Suprapubic skin (tissue), 4 donors: ENCODE measurements around the gene RPLP2. TPM values are rescaled to one million over a fixed set of nuclear protein-coding genes. Genes with fewer than 3 reads are reported as not detected.

Experiments
- DNase-seq, 2 donors: peaks; one replicate each; pipeline ENCODE4 v3.0.0-alpha.2; 2019; ENCODE audit warnings: low spot score in 2 of 2
- H3K27ac ChIP-seq: fragments of 200-600 bp; sonication (generic); one replicate; pipeline ENCODE4 v1.5.1; 2019
- H3K27me3 ChIP-seq: fragments of 200-600 bp; sonication (generic); one replicate; pipeline ENCODE4 v1.5.1; 2019
- H3K36me3 ChIP-seq: fragments of 200-600 bp; sonication (generic); one replicate; pipeline ENCODE4 v1.5.1; 2019
- H3K4me1 ChIP-seq: fragments of 200-600 bp; sonication (generic); one replicate; pipeline ENCODE4 v1.5.1; 2019
- H3K4me3 ChIP-seq: fragments of 200-600 bp; sonication (generic); one replicate; pipeline ENCODE4 v1.5.1; 2019; ENCODE audit warnings: mild to moderate bottlenecking
- H3K9me3 ChIP-seq: fragments of 200-600 bp; sonication (generic); one replicate; pipeline ENCODE4 v1.5.1; 2019
- CTCF ChIP-seq, 2 donors: fragments of 200-600 bp in 1 of 2; fragments of 450-650 bp in 1 of 2; sonication (generic) in 1 of 2; IDR thresholded peaks; one replicate each; pipeline ENCODE4 v1.5.1; 2016 to 2019; ENCODE audit warnings: antibody characterized with exemption in 2 of 2, mild to moderate bottlenecking in 1 of 2, moderate library complexity in 1 of 2
- EP300 ChIP-seq: sonication (generic); formaldehyde crosslinking; IDR thresholded peaks from one replicate; pipeline ENCODE4 v1.6.1; 2017; ENCODE audit warnings: antibody characterized with exemption
- POLR2A ChIP-seq, 2 donors: fragments of 450-650 bp; IDR thresholded peaks; one replicate each; pipeline ENCODE4 v1.6.1; 2017; ENCODE audit warnings: antibody characterized with exemption in 2 of 2, mild to moderate bottlenecking in 2 of 2, moderate library complexity in 2 of 2
- POLR2AphosphoS5 ChIP-seq, 3 donors: sonication (generic); formaldehyde crosslinking; IDR thresholded peaks; one replicate each; pipeline ENCODE4 v1.6.1; 2017; ENCODE audit warnings: antibody characterized with exemption in 3 of 3
- WGBS: methylation state at CpG from one replicate; pipeline ENCODE4 v1.1.5; 2018; 5-methylcytosine and 5-hydroxymethylcytosine counted together
- total RNA-seq, 4 donors: library from RNA; depleted of rRNA; stranded (reverse); fragments of >200 nt; gene quantifications; one replicate each; pipeline ENCODE4 v1.1.0, GENCODE V29; 2016

Gene RPLP2
- total RNA-seq, 4 donors from 2014 or later: 692 to 1,129 (median 991) TPM

GRCh38 chr11:795634-796564 is 13.9 kb upstream of the RPLP2 start:
- H3K9me3 ChIP-seq: no peaks in the 10 kb centered on the region
- TF ChIP-seq EP300: no peak
- no peak for TF ChIP-seq CTCF (IDR thresholded peaks at IDR 0.05)
- no peak for TF ChIP-seq POLR2A (IDR thresholded peaks at IDR 0.05)
- no peak for TF ChIP-seq POLR2AphosphoS5 (IDR thresholded peaks at IDR 0.05)
- peaks cover 44% of the 10 kb centered on the region for H3K4me1 ChIP-seq
- H3K36me3 ChIP-seq: peaks cover 25% of the 10 kb centered on the region
- peak overlapping the region; percentile 78 for H3K27ac ChIP-seq
- 0% methylated on average over 1 of the region's 26 CpGs for WGBS
- peak overlapping the region; percentile 72 for H3K4me3 ChIP-seq
- no peaks in the 10 kb centered on the region for H3K27me3 ChIP-seq
- peak in 1 of 2 donors; percentile 84 for DNase-seq

GRCh38 chr11:796565-797295 is 13.0 kb upstream of the RPLP2 start:
- TF ChIP-seq CTCF (IDR thresholded peaks at IDR 0.05): no peak
- no peak for TF ChIP-seq POLR2AphosphoS5 (IDR thresholded peaks at IDR 0.05)
- no peak for TF ChIP-seq EP300
- TF ChIP-seq POLR2A (IDR thresholded peaks at IDR 0.05): no peak
- H3K4me3 ChIP-seq: peak overlapping the region; percentile 72
- no peaks in the 10 kb centered on the region for H3K27me3 ChIP-seq
- H3K27ac ChIP-seq: peak overlapping the region; percentile 78
- peaks cover 27% of the 10 kb centered on the region for H3K36me3 ChIP-seq
- 12% methylated on average over 6 of the region's 18 CpGs for WGBS
- no peak for DNase-seq
- no peaks in the 10 kb centered on the region for H3K9me3 ChIP-seq
- peaks cover 44% of the 10 kb centered on the region for H3K4me1 ChIP-seq

- TF ChIP-seq CTCF (IDR thresholded peaks at IDR 0.05) (no peak), POLR2AphosphoS5 (IDR thresholded peaks at IDR 0.05) (no peak), EP300 (no peak), POLR2A (IDR thresholded peaks at IDR 0.05) (no peak)
- Histone ChIP-seq H3K36me3 (peaks cover 24% of the 10 kb centered on the region), H3K9me3 (no peaks in the 10 kb centered on the region), H3K4me3 (peak overlapping the region; percentile 72), H3K27me3 (no peaks in the 10 kb centered on the region), H3K27ac (peak overlapping the region; percentile 78), H3K4me1 (peaks cover 44% of the 10 kb centered on the region)
- WGBS: 2% methylated on average over 13 of the region's 57 CpGs
- DNase-seq: no peak
These were observed 12.3 kb upstream of the RPLP2 start for GRCh38 chr11:797296-798092.

- DNase-seq: no peak
- peak within 1 kb of the TSS; percentile 72 for H3K4me3 ChIP-seq
- TF ChIP-seq EP300 (no peak), CTCF (IDR thresholded peaks at IDR 0.05) (peak; percentile 82 to 93)
- peaks cover 44% of the 10 kb centered on the region for H3K4me1 ChIP-seq
- H3K9me3 ChIP-seq: no peaks in the 10 kb centered on the region
- H3K27ac ChIP-seq: peak within 1 kb of the TSS; percentile 78
- H3K36me3 ChIP-seq: peaks cover 23% of the 10 kb centered on the region
- no peaks in the 10 kb centered on the region for H3K27me3 ChIP-seq
- WGBS: no CpG with 5 or more reads among the region's 69 CpGs
These were observed 11.6 kb upstream of the RPLP2 start, which contains the start of gene SLC25A22 for GRCh38 chr11:798093-798713. Gene SLC25A22, minus strand, starts transcription at chr11:798281. Its CDS starts 3,275 bp downstream, at chr11:795006.
